Measurements from ENCODE around the gene RPL15.

RPL15 gene

DNA sequence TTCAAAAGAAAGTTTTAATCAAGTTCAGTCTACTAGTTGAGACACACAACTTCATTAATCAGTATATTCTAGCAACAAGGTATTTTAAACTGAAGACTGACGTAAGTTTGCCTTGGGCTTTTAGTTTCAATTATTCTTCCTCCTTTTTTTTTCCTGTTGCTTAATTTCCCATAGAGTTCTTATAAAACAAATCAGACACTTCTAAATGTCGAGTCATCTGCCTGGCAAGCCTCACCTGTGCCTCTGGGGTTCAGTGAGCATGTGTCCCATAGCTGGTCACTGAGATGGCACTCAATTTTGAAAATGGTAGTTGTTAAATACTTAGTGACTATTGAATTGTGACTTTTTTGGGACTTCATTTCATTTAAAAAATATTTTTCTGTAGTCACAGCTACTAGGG, 27.5 kb upstream of the RPL15 start:
- no peaks in the 10 kb centered on the region for H3K9me2 ChIP-seq (replicated peaks; ENCODE audit: insufficient read depth, low read length)
- H3K9me3 ChIP-seq (ENCODE audit: insufficient read depth, low read length), result no peaks in the 10 kb centered on the region
- H4K20me1 ChIP-seq (ENCODE audit: low read depth, low read length), result no peaks in the 10 kb centered on the region
- no peak for TF ChIP-seq EZH2phosphoT487 (conservative IDR thresholded peaks at IDR 0.05; ENCODE audit: low read length)
- TF ChIP-seq, protein P1, sequence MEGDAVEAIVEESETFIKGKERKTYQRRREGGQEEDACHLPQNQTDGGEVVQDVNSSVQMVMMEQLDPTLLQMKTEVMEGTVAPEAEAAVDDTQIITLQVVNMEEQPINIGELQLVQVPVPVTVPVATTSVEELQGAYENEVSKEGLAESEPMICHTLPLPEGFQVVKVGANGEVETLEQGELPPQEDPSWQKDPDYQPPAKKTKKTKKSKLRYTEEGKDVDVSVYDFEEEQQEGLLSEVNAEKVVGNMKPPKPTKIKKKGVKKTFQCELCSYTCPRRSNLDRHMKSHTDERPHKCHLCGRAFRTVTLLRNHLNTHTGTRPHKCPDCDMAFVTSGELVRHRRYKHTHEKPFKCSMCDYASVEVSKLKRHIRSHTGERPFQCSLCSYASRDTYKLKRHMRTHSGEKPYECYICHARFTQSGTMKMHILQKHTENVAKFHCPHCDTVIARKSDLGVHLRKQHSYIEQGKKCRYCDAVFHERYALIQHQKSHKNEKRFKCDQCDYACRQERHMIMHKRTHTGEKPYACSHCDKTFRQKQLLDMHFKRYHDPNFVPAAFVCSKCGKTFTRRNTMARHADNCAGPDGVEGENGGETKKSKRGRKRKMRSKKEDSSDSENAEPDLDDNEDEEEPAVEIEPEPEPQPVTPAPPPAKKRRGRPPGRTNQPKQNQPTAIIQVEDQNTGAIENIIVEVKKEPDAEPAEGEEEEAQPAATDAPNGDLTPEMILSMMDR (IDR thresholded peaks at IDR 0.05; ENCODE audit: insufficient read depth, low read length, poor library complexity, severe bottlenecking), result no peak
- H2AFZ ChIP-seq (ENCODE audit: low read depth, low read length, severe bottlenecking), result no peak overlapping the region
- no peak overlapping the region for H3K27ac ChIP-seq (ENCODE audit: low read depth, low read length)
- no peak overlapping the region for H3K4me3 ChIP-seq (ENCODE audit: insufficient read depth, low read length, poor library complexity, severe bottlenecking)
- H3K79me2 ChIP-seq (ENCODE audit: insufficient read depth, low read length), result no peaks in the 10 kb centered on the region
- H3K9ac ChIP-seq (ENCODE audit: low read length), result no peak overlapping the region
- H3K27me3 ChIP-seq (ENCODE audit: low read length), result no peaks in the 10 kb centered on the region
- no peaks in the 10 kb centered on the region for H3F3A ChIP-seq (ENCODE audit: insufficient read depth)
- H3K4me2 ChIP-seq (ENCODE audit: low read depth, low read length, poor library complexity, severe bottlenecking), result no peak overlapping the region
- H3K36me3 ChIP-seq (ENCODE audit: low read length), result no peaks in the 10 kb centered on the region

DNA sequence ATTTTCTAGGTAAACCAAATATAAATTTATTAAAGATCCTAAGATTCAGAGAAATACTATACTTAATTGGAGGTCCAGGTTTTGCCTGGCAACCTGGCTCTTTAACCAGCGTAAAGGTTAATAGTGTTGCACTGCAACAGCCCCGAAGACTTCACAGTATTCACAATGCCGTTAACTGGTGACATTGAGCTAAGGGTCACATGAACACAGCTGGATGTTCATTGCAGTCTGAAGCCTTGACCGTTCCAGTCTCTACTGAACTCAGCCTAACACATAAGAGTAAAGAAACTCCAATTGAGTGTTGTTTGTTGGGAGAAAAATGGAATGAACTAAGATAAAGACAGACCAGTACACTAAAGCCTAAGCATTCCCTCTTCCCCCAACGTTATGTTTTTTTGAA, 27.0 kb upstream of the RPL15 start:
- H3K4me3 ChIP-seq (ENCODE audit: insufficient read depth, low read length, poor library complexity, severe bottlenecking), result no peak overlapping the region
- H3K4me2 ChIP-seq (ENCODE audit: low read depth, low read length, poor library complexity, severe bottlenecking), result no peak overlapping the region
- H3K36me3 ChIP-seq (ENCODE audit: low read length), result no peaks in the 10 kb centered on the region
- TF ChIP-seq, protein P1 (IDR thresholded peaks at IDR 0.05; ENCODE audit: insufficient read depth, low read length, poor library complexity, severe bottlenecking), result no peak
- no peak for TF ChIP-seq EZH2phosphoT487 (conservative IDR thresholded peaks at IDR 0.05; ENCODE audit: low read length)
- H3K27ac ChIP-seq (ENCODE audit: low read depth, low read length), result no peak overlapping the region
- H3K79me2 ChIP-seq (ENCODE audit: insufficient read depth, low read length), result no peaks in the 10 kb centered on the region
- H3K27me3 ChIP-seq (ENCODE audit: low read length), result no peaks in the 10 kb centered on the region
- H3K9ac ChIP-seq (ENCODE audit: low read length), result no peak overlapping the region
- no peaks in the 10 kb centered on the region for H3K9me2 ChIP-seq (replicated peaks; ENCODE audit: insufficient read depth, low read length)
- H3K9me3 ChIP-seq (ENCODE audit: insufficient read depth, low read length), result no peaks in the 10 kb centered on the region
- H4K20me1 ChIP-seq (ENCODE audit: low read depth, low read length), result no peaks in the 10 kb centered on the region
- no peaks in the 10 kb centered on the region for H3F3A ChIP-seq (ENCODE audit: insufficient read depth)
- H2AFZ ChIP-seq (ENCODE audit: low read depth, low read length, severe bottlenecking), result no peak overlapping the region

DNA sequence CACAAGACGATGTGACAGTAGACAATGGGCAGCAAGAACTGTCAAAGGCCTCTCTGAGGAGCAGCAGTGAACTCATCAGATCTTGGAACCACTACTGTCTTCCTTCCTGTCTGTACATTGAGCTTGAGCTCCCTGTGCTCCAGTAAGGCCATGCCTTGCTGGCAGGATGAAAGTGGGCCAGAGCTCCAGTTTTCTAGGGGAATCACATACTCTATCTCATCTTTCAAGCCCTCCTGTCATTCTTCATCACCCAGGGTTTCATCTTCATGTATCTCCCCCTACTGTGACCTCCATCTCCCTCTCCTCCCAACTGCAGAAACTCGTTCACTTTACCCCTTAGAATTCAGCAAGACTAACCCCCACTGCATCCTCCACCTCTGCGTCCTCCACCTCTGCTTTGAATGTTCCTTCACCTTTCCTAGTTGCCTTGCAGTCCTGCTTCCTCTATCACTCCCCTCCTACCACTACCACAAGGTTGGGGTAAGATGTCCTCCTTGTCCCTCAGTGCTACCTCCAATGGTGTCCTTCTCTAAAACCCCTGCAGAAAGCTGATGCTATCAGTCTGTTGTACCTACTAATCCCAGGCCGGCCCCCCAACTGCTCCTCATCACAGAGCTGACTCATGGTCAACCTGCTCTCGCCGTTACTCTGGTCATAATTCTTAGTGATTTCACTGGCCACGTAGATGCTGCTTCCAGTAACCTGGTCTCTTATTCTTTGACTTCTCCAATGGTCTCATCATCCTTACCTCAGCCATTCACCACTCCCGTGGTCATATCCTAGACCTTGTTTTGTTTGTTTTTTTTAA, 22.5 kb upstream of the RPL15 start:
- H3K9me2 ChIP-seq (replicated peaks; ENCODE audit: insufficient read depth, low read length), result no peaks in the 10 kb centered on the region
- no peak overlapping the region for H2AFZ ChIP-seq (ENCODE audit: low read depth, low read length, severe bottlenecking)
- no peaks in the 10 kb centered on the region for H3K27me3 ChIP-seq (ENCODE audit: low read length)
- no peaks in the 10 kb centered on the region for H3F3A ChIP-seq (ENCODE audit: insufficient read depth)
- no peaks in the 10 kb centered on the region for H3K9me3 ChIP-seq (ENCODE audit: insufficient read depth, low read length)
- no peaks in the 10 kb centered on the region for H4K20me1 ChIP-seq (ENCODE audit: low read depth, low read length)
- no peak overlapping the region for H3K27ac ChIP-seq (ENCODE audit: low read depth, low read length)
- H3K79me2 ChIP-seq (ENCODE audit: insufficient read depth, low read length), result no peaks in the 10 kb centered on the region
- H3K9ac ChIP-seq (ENCODE audit: low read length), result no peak overlapping the region
- H3K4me3 ChIP-seq (ENCODE audit: insufficient read depth, low read length, poor library complexity, severe bottlenecking), result no peak overlapping the region
- no peaks in the 10 kb centered on the region for H3K36me3 ChIP-seq (ENCODE audit: low read length)
- no peak for TF ChIP-seq EZH2phosphoT487 (conservative IDR thresholded peaks at IDR 0.05; ENCODE audit: low read length)
- TF ChIP-seq, protein P1 (IDR thresholded peaks at IDR 0.05; ENCODE audit: insufficient read depth, low read length, poor library complexity, severe bottlenecking), result no peak
- no peak overlapping the region for H3K4me2 ChIP-seq (ENCODE audit: low read depth, low read length, poor library complexity, severe bottlenecking)

Data from SU-DHL-6 (cell line).